Activated T-cell treated with anti-CD3 and anti-CD28 coated beads for 48 hours (primary cell): ENCODE measurements around the gene AK9.
"Not testable (repeated sequence)": the region's sequence is repeated elsewhere in the genome, so short reads cannot be mapped to it uniquely, and the experiment has no call there.

Experiments
- DNase-seq: peaks from one replicate; pipeline ENCODE4 v3.0.0-alpha.2; 2020; ENCODE audit warnings: low read depth

The AK9 gene

DNA sequence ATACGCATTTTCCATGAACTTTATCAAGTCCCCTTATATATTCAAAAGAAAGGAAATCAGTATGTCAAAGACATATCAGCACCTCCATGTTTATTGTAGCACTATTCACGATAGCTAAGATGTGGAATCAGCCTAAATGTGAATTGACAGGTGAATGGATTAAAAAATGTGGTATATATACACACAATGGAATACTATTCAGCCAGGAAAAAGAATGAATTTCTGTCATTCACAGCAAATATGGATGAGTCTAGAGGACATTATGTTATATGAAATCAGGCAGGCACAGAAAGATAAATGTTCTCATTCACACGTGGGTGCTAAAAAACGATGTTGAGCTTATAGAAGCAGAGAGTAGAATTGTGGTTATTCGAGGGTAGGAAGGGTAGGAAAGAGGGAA lies 5.4 kb upstream of the AK9 start:
- DNase-seq, result no peak

DNA sequence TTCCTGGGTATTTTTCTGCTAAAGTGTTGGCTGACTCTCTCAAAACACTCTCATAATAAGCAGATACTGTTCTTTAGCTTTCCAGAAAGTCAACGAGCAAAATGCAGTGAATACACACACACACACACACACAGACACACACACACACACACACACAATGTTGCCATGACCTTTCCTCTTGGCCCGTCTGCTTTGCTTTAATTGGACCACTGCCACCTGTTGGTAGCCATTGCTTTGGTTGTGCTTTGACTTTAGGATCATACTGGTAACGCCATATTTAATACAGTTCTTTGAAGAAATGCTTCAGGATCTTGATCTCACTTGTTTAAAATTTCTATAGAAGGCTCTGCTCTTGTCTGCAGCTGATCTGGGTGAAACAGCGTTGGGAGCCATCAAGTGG lies 4.5 kb upstream of the AK9 start:
- DNase-seq, result no peak

DNA sequence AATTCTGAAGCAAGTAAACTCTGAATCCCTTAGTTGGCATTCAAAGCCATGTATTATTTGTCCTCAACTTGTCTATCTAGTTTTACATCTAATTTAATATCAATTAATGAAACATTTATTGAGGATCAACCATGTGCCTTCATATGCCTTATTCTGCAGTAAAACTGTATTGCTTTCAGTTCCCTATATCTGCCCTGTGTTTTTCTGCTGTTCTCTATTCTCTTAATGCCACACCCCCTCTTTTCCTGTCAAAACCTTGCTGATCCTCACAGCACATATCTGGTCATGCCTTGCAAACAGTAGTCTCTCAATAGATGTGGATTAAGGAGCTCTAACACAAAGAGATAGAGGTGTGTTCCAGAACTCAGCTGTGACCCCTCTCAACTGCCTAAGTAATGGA lies 2.1 kb upstream of the AK9 start:
- no peak for DNase-seq

DNA sequence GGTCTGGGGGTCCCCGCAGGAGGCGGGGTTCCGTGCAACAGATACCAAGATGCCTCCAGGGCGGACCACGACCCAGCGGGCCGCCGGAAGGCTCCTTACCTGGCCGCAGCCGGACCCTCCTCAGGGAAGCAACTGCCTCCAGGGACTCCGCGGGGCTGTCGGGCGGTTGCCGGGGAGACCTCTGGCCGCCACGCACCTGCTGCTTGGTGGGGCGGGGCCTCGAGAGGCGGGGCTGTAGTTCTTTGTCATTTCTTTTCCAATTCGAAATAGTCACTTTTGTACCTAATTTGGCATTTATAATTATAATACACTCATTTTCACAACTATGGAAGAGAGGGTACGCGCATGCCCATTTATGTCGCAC lies 647 bp downstream of the AK9 start:
- peak; percentile 59 for DNase-seq

DNA sequence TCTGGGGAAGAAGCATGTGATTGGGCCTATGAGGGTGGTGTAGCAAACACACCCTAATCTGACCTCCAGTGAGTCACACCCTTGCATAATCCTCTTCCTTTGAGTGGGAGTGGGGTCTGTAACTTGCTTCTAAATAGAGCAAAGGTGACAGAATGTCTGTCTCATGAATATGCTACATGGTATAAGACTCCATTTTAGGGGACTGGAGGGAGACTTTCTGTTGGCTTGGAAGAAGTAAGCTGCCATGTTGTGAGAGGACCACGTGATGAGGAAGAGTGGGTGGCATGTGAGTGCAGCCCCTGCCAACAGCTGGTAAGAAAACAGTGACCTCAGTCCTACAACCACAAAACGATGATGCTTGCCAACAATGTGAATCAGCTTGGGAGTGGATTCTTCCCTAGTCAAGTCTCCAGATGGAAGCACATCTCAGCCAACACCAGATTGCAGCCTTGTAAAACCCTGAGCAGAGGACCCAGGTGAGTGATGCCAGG lies 3.7 kb downstream of the AK9 start:
- DNase-seq, result no peak

DNA sequence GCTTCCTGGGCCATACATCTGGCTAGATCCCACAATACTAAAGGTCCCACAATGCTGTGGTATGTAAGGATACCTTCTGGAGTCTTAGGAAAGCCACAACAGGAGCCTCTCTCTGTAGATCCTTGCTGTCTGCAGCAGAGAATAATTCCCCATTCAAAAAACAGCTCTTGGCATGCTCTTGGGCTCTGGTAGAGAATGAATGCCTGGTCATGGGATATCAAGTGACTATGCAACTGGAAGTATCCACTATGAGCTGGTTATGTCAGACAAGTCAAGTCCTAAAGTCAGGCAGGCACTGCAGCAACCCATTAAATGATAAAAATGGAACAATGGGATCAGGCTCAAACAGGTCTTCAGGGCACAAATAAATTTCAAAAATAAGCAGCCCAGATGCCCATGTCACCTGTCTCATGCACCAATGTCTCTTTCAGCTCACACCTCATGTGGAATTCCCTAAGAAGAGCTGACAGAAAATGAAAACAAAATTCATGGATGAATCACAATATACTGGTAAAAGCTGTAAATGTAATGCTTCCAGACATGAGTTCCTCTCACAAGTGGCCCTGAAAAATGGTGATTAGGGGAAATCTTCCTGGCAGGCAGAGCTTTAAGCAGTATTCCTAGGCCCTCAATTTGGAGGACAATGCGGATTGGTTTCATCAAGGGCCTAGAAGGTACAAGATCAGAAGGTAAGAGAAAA lies 4.3 kb downstream of the AK9 start:
- no peak for DNase-seq

DNA sequence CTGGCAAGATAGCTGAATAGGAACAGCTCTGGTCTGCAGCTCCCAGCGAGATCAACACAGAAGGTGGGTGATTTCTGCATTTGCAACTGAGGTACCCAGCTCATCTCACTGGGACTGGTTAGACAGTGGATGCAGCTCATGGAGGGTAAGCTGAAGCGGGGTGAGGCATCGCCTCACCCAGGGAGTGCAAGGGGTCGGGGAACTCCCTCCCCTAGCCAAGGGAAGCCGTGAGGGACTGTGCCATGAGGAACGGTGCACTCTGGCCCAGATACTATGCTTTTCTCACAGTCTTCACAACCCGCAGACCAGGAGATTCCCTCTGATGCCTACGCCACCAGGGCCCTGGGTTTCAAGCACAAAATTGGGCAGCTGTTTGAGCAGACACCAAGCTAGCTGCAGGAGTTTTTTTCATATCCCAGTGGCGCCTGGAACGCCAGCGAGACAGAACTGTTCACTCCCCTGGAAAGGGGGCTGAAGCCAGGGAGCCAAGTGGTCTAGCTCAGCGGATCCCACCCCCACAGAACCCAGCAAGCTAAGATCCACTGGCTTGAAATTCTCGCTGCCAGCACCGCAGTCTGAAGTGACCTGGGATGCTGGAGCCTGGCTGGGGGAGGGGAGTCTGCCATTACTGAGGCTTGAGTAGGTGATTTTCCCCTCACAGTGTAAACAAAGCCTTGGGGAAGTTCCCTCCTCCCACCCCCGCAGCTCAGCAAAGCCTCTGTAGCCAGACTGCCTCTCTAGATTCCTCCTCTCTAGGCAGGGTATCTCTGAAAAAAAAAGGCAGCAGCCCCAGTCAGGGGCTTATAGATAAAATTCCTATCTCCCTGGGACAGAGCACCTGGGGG lies 12.1 kb downstream of the AK9 start:
- DNase-seq, result not testable (repeated sequence)

DNA sequence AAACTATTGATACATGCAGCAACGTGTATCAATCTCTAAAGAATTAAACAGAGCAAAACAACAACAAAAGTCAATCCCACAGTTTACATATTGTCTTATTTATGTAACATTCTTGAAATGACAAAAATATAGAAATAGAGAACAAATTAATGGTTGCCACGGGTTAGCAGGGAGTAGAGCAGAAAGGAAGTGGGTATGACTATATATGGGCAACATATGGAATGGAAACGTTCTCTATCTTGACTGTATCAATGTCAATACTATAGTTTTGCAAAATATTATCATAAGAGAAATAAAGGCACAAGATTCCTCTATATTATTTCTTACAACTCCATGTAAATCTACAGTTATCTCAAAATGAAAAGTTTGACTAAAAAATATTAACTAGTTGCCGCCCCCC lies 12.8 kb downstream of the AK9 start:
- no peak for DNase-seq

DNA sequence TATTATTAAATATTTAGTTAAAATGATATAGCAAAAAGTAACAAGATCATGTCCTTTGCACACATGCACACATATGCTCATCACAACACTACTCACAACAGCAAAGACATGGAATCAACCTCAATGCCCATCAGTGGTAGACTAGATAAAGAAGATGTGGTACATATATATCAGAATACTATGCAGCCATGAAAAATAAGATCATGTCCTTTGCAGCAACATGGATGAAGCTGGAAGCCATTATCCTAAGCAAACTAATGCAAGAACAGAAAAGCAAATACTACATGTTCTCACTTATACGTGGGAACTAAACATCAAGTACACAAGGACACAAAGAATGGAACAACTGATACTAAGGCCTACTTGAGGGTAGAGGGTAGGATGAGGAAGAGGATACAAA lies 14.3 kb downstream of the AK9 start:
- DNase-seq, result no peak

DNA sequence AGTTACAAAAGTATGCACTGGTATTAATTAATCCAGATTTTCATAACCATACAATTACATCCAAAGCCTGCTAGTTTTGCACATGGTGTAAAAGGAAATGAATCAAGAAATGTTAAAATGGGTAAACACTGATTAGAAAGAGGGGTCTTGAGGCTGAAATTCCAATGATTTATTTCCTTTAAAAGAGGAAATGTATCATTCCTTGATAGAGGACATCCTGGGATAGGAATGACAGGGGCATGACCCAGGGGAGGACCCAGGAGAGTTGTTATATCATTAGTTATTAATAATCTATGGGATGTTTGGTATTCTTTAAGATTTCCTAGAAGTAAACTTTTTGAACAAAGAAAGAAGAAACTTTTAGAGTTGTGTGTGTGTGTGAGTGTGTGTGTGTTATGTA lies 18.2 kb downstream of the AK9 start:
- no peak for DNase-seq

DNA sequence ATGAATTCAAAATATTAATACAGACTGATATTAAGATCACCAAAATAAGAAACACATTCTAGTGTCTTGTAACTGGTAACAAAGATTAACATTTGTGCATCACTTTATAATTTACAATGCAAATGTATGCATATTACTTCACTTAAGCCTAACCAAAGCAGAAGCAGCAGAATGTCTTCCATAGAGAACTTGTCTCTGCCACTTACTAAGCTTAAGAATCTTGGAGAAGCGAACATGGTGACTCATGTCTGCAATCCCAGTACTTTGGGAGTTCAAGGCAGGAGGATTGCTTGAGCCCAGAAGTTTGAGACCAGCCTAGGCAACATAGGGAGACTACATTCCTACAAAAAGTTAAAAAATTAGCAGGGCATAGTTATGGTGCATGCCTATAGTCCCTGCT lies 18.8 kb downstream of the AK9 start:
- no peak for DNase-seq

DNA sequence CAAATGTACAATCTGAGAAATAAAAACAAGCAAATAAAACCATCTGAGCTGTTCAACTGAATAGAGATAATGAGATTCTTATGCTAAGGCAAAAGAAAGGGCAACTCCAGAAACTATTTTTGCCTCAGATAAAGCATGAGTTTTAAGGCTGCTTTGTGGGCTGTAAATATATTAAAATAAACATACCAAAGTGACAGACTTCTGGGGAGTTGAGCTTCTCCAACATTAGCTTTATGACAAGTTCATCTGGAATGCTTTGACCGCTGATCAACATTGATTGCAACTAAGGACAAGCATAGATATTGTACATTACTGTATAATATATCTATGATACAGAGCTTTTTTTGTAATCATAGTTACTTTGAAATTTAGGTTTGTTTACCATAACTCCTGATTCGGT lies 19.3 kb downstream of the AK9 start:
- DNase-seq, result no peak

DNA sequence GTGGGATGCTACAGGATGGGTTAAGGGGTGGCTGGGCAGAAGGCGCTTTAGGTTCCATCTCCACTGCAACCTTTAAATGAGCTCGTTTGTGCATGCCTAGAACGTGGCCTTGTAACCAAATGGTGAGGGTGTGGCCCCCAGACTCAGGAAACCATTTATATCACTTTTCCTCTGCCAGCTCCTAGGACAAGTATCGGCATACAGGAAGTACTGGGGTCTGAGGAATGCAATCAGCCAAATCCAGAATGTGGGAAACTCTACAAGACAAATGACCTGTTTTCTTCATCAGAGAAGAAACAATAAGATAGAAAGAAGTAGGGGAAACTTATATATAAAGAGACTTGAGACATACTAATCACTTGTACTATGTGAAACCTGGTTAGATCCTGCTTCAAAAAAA lies 21.2 kb downstream of the AK9 start:
- DNase-seq, result no peak

DNA sequence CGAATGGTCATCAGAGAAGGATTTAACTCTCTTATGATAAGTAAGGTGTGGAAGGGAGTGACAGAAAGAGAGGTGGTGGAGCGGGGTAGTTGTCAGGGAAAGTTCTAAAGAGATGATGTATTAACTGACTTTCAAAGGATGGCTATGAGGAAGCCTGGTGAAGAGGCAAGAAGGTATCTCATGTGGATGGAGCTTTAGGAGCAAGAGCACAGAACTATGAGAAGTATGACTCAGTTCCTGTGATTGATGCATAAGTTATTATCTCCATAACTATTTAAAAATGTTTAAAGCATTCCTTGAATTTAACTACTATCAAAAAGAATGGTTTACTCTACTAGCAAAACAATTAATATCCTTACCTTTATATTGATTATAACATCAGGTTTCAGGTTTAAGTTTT lies 28.8 kb downstream of the AK9 start:
- no peak for DNase-seq

DNA sequence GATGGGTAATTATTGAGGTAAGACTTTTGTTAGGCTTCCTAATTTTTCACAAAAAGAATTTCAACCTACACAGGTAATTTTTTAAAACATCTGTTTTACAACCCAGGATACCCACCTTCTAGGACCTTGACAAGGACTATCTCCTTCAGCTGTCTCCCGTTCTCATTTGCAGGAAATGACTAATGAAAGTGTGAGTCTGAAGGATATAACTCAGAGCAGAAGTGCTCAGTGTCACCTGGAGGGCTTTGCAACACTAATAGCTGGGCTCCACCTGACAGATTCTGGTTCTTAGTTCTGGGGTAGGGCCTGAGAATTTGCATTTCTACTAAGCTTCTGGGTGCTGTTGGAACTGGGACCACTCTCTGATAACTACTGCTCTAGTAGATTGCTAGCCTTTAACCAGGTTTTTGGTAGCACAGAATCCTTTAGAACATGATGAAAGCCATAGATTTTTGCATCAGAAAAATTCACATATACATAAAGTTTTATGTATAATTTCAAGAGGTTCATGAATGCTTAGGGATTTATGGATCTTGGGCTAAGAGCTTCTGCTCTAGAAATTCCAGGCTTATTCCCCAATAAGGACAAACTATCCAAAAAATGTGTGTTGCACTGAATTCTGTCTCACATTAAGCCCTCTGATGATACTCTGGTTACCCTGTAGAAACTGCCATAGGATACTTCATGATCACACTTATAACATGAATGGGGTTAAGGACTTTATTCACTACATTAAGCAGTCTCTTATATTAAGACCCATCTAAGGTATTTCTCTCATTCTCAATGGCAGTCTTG lies 30.3 kb downstream of the AK9 start:
- no peak for DNase-seq

DNA sequence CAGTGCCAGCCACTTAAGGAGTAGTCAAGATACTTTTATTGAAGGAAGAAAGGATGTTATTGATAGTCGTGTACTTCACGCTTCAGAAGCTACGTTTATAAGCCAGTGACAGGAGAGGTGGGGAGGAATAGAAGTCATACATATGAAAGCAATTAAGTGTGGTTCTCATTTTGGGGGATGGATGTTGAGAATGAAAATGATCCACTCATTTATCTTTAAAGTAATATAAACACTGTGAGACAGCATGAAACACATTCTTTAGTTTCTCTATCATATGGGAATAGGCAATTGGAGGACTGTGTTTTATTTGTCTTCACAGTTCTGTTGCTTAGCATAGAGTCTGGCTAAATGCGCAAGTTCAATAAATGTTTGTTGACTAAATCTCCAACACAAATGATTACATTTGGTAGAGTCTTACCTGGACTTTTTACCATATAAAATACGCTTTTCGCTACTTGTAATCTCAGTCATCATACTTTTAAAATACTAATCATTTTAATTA lies 35.2 kb downstream of the AK9 start:
- DNase-seq, result no peak

DNA sequence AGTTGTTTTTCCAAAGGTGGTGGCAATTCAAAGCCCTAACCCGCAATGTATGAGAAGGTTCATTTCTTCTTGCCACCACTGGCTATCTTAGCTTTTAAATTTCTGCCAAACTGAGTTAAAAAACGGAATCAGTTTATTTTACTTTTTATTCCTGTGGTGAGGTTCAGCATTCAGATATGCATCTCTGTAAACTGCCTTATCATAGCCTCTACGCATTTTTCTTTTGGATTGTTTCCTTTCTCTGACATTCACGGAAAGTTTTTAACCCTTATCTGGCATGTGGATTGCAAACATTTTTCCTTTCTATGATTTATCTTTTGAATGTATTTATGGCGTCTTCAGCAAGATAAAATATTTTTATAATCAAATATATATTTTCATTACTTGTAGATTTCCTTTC lies 37.7 kb downstream of the AK9 start:
- no peak for DNase-seq

DNA sequence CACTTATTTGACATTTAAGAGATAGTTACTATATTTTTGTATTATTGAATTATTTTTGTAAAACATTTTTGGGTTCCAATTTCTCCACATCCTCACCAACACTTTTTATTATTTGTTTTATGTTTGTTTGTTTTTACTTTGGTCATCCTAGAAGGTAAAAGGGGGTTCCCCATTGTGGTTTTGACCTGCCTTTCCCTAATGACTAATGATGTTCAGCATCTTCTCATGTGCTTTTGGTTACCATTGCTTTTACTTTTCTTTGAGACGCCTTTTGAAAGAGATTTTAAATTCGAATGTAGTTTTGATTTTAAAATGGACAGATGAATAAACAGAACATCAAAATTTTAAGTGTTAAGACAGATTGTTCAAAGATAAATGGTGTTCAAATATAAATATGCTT lies 46.9 kb downstream of the AK9 start:
- DNase-seq, result no peak

DNA sequence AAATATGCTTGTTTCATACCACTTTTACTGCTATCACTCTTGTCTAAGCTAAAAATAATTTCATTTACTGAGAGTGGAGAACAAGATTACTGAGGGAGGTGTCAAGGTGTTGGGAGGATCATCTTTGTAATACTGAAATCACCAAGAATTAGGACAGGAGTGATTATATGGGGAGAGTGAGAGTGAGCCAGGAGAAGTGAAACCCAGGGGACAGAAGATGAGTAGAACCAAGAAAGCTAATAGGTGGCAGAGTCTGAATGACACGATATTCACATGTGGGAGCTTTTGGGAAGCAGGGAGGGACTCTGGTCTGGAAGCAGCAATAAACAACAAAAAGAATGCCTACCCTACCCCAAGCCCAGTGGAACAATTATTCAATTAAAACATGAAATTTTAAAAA lies 58.6 kb downstream of the AK9 start:
- no peak for DNase-seq

DNA sequence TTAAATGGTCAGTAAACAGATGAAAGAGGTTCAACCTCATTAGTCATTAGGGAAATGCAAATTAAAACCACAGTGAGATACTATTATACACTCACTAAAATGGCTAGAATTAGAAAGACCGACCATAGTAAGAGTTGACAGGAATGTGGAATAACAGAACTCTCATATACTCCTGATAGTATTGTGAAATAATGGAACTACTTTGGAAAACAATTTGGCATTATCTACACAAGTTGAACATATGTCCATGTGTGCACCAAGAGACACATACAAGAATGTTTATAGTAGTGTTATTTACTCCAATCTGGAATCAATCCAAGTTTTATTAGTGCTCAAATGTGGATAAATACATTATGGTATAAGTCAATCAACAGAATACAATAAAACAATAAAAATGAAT lies 59.6 kb downstream of the AK9 start:
- DNase-seq, result no peak

DNA sequence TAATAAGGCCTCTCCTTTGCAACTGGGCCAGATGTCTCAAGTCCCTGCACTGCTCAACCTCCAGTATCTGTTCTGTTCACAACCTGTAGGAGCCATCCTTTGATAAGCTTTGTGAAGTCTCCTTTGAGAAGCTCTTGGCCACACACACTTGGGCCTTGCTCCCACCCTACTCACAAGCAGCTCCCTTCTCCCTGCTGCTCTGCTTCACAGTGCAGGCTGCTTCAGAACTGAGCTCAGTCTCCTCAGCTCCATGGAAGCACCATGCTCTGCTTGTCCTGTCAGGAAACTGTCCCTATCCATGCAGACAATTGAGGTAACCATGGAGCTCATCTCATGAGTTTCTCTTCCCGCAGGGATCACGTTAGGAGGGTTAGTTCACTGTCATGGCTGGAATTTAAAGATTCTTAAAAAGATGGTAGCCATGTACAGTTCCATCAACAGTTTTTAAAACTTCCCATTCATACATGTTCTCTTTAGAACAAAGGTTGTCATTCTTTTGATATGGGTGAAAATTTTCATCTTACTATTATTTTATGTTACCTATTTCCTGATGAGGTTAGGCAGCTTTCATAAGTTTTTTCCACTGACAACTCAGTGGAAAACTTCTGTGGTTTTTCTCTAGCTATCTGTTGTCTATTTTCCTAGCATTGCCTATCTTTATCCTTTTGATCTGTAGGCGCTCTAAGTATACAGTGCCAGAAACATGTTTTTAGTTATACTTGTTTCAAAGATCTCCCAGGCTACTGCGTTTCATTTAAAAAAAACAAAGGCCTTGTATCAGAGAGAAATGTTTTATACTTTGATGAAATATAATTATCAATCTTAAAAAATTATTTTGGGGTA lies 62.6 kb downstream of the AK9 start:
- no peak for DNase-seq

DNA sequence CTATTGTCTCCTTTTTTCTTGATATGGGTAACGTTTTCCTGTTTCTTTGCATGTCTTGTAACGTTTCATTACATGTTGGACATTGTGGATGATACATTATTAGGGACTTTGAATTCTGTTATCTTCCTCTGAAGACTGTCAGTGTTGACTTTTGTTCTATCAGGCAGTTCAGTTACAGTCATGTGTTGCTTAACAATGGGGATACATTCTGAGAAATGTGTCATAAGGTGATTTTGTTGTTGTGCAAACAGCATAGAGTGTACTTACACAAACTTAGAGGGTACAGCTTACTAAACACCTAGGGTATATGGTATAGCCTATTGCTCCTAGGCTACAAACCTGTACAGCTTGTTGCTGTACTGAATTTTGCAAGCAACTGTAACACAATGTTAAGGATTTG lies 64.7 kb downstream of the AK9 start:
- DNase-seq, result no peak
